NB4 (cell line): Measurements from ENCODE around the gene ST8SIA1.

ENCODE experiments used
- DNase-seq: peaks from one replicate; pipeline ENCODE4 v3.0.0; 2010; ENCODE audit warnings: low read depth
- H3K4me3 ChIP-seq: one replicate; pipeline ENCODE4 v1.5.1; 2011; ENCODE audit warnings: mild to moderate bottlenecking, low read depth, low read length, moderate library complexity
- CTCF ChIP-seq: IDR thresholded peaks from one replicate; pipeline ENCODE4 v1.5.1; 2012; ENCODE audit warnings: low read depth, low read length
- MAX ChIP-seq: IDR thresholded peaks from 2 replicates; pipeline ENCODE4 v1.6.1; 2011; ENCODE audit warnings: low read depth, low read length
- MYC ChIP-seq: IDR thresholded peaks from 2 replicates; pipeline ENCODE4 v1.6.1; 2011; ENCODE audit warnings: low read depth, low read length
- POLR2A ChIP-seq: IDR thresholded peaks from 2 replicates; pipeline ENCODE4 v1.6.1; 2011; ENCODE audit warnings: mild to moderate bottlenecking; ENCODE audit not compliant: insufficient read length; ENCODE audit errors: extremely low read depth

Gene ST8SIA1

GRCh38 chr12:22238211-22238610 lies 96.3 kb downstream of the ST8SIA1 start:
- H3K4me3 ChIP-seq: no peak overlapping the region
- no peak for DNase-seq
- TF ChIP-seq POLR2A: no peak
- no peak for TF ChIP-seq MAX
- TF ChIP-seq MYC: no peak
- TF ChIP-seq CTCF: no peak

GRCh38 chr12:22234561-22234960 lies 99.9 kb downstream of the ST8SIA1 start:
- H3K4me3 ChIP-seq: no peak overlapping the region
- DNase-seq: no peak
- TF ChIP-seq CTCF (no peak), POLR2A (no peak), MAX (no peak), MYC (no peak)

- no peak for DNase-seq
- H3K4me3 ChIP-seq: no peak overlapping the region
- no peak for TF ChIP-seq MYC
- TF ChIP-seq CTCF: no peak
- TF ChIP-seq POLR2A: no peak
- TF ChIP-seq MAX: no peak
Measured at GRCh38 chr12:22231836-22232235, 102.7 kb downstream of the ST8SIA1 start.

- no peak for TF ChIP-seq CTCF
- no peak for TF ChIP-seq MYC
- TF ChIP-seq POLR2A: no peak
- no peak for TF ChIP-seq MAX
- no peak overlapping the region for H3K4me3 ChIP-seq
- DNase-seq: no peak
Measured at GRCh38 chr12:22231078-22231477, 103.4 kb downstream of the ST8SIA1 start.

GRCh38 chr12:22230280-22230794 lies 104.2 kb downstream of the ST8SIA1 start:
- no peak overlapping the region for H3K4me3 ChIP-seq
- no peak for TF ChIP-seq CTCF
- TF ChIP-seq POLR2A: no peak
- TF ChIP-seq MAX: no peak
- no peak for TF ChIP-seq MYC
- no peak for DNase-seq

GRCh38 chr12:22229652-22230279 lies 104.7 kb downstream of the ST8SIA1 start:
- no peak overlapping the region for H3K4me3 ChIP-seq
- DNase-seq: no peak
- TF ChIP-seq MYC: no peak
- no peak for TF ChIP-seq POLR2A
- no peak for TF ChIP-seq CTCF
- no peak for TF ChIP-seq MAX
